ENCODE results near the gene ADGRD2. TPM values are rescaled to one million over a fixed set of nuclear protein-coding genes. Genes with fewer than 3 reads are reported as not detected.

The ADGRD2 gene
- total RNA-seq, 1 experiment from 2014 or later = not detected

GRCh38 chr9:124410321-124410913, 39.8 kb upstream of the ADGRD2 start:
- Histone ChIP-seq H3K79me2 (ENCODE audit: low read length) (peaks cover 92% of the 10 kb centered on the region), H4K20me1 (ENCODE audit: low read length) (peaks cover 29% of the 10 kb centered on the region), H3K4me1 (ENCODE audit: insufficient read depth, low read length) (peaks cover 39% of the 10 kb centered on the region), H3K4me3 (ENCODE audit: low read length) (no peak overlapping the region), H2AFZ (ENCODE audit: low read length) (no peak overlapping the region), H3F3A (ENCODE audit: low read length, unreplicated experiment) (peaks cover 15% of the 10 kb centered on the region), H3K9me3 (ENCODE audit: low read length) (no peaks in the 10 kb centered on the region), H3K9me2 (replicated peaks; ENCODE audit: low read length) (no peaks in the 10 kb centered on the region), H3K36me3 (ENCODE audit: low read depth, low read length) (peaks cover 79% of the 10 kb centered on the region), H3K4me2 (ENCODE audit: low read length) (no peak overlapping the region), H3K27me3 (ENCODE audit: low read length) (no peaks in the 10 kb centered on the region), H3K27ac (ENCODE audit: low read length) (peak overlapping the region; percentile 97; the same call in 1 of the 2 replicates), H3K9ac (ENCODE audit: low read length) (no peak overlapping the region)
- no peak for ATAC-seq
- DNase-seq = no peak
- CTCF ChIA-PET = interaction anchor here (1.2 kb wide), 1 partner anchor 127 kb away, joined by 6 read pairs; no protein-coding TSS in a partner anchor
- BruUV-seq (replicated peaks) = no TSS peak
- intact Hi-C loops (cut with micrococcal nuclease) = no loop called here
- TF ChIP-seq CTCF (conservative IDR thresholded peaks at IDR 0.05; ENCODE audit: low read depth, low read length) (peak; percentile 56), EZH2phosphoT487 (IDR thresholded peaks at IDR 0.05; ENCODE audit: borderline replicate concordance, low read length) (no peak)
- POLR2A ChIA-PET (ENCODE audit: unreplicated experiment) = no interaction called here

- Histone ChIP-seq H3K27ac (ENCODE audit: low read length) (peak overlapping the region; percentile 97), H3K27me3 (ENCODE audit: low read length) (no peaks in the 10 kb centered on the region), H2AFZ (ENCODE audit: low read length) (no peak overlapping the region), H3K4me2 (ENCODE audit: low read length) (peak overlapping the region; percentile 97), H4K20me1 (ENCODE audit: low read length) (peaks cover 25% of the 10 kb centered on the region), H3K4me1 (ENCODE audit: insufficient read depth, low read length) (peaks cover 39% of the 10 kb centered on the region), H3K9ac (ENCODE audit: low read length) (peak overlapping the region; percentile 65), H3K4me3 (ENCODE audit: low read length) (peak overlapping the region; percentile 55), H3K36me3 (ENCODE audit: low read depth, low read length) (peaks cover 69% of the 10 kb centered on the region), H3K79me2 (ENCODE audit: low read length) (peaks cover 80% of the 10 kb centered on the region), H3F3A (ENCODE audit: low read length, unreplicated experiment) (peaks cover 15% of the 10 kb centered on the region), H3K9me3 (ENCODE audit: low read length) (no peaks in the 10 kb centered on the region), H3K9me2 (replicated peaks; ENCODE audit: low read length) (no peaks in the 10 kb centered on the region)
- ChIA-PET POLR2A (ENCODE audit: unreplicated experiment) (interaction anchor here (1.3 kb wide), 1 partner anchor 19 kb away, joined by 3 read pairs; no protein-coding TSS in a partner anchor), CTCF (interaction anchor here (1.9 kb wide), 1 partner anchor 19 kb away, joined by 8 read pairs; no protein-coding TSS in a partner anchor)
- DNase-seq = peak; percentile 64
- TF ChIP-seq EZH2phosphoT487 (IDR thresholded peaks at IDR 0.05; ENCODE audit: borderline replicate concordance, low read length) = no peak
- TF ChIP-seq EZH2 (IDR thresholded peaks at IDR 0.05; ENCODE audit: low read length, unreplicated experiment) = no peak
- TF ChIP-seq CTCF (conservative IDR thresholded peaks at IDR 0.05; ENCODE audit: low read depth, low read length) = no peak
- peak; percentile 71 for ATAC-seq
- BruUV-seq (replicated peaks) = no TSS peak
- intact Hi-C loops (cut with micrococcal nuclease) = no loop called here
These were observed 38.6 kb upstream of the ADGRD2 start for GRCh38 chr9:124411514-124412227.

- Histone ChIP-seq H3K9ac (ENCODE audit: low read length) (no peak overlapping the region), H3K36me3 (ENCODE audit: low read depth, low read length) (peaks cover 64% of the 10 kb centered on the region), H3F3A (ENCODE audit: low read length, unreplicated experiment) (peaks cover 15% of the 10 kb centered on the region), H3K79me2 (ENCODE audit: low read length) (peaks cover 75% of the 10 kb centered on the region), H3K27ac (ENCODE audit: low read length) (peak overlapping the region; percentile 97), H3K4me3 (ENCODE audit: low read length) (peak overlapping the region; percentile 55), H3K4me1 (ENCODE audit: insufficient read depth, low read length) (peaks cover 39% of the 10 kb centered on the region), H3K9me2 (replicated peaks; ENCODE audit: low read length) (no peaks in the 10 kb centered on the region), H4K20me1 (ENCODE audit: low read length) (peaks cover 25% of the 10 kb centered on the region), H3K4me2 (ENCODE audit: low read length) (peak overlapping the region; percentile 97), H2AFZ (ENCODE audit: low read length) (no peak overlapping the region), H3K27me3 (ENCODE audit: low read length) (no peaks in the 10 kb centered on the region), H3K9me3 (ENCODE audit: low read length) (no peaks in the 10 kb centered on the region)
- DNase-seq (no peak), ATAC-seq (peak; percentile 48)
- no TSS peak for BruUV-seq (replicated peaks)
- ChIA-PET POLR2A (ENCODE audit: unreplicated experiment) (interaction anchor here (1.3 kb wide), 1 partner anchor 19 kb away, joined by 3 read pairs; no protein-coding TSS in a partner anchor), CTCF (interaction anchor here (1.2 to 1.9 kb wide), 2 partner anchors 19 to 125 kb away, joined by 3 to 8 read pairs; no protein-coding TSS in a partner anchor)
- TF ChIP-seq EZH2 (IDR thresholded peaks at IDR 0.05; ENCODE audit: low read length, unreplicated experiment) (no peak), CTCF (conservative IDR thresholded peaks at IDR 0.05; ENCODE audit: low read depth, low read length) (no peak), EZH2phosphoT487 (IDR thresholded peaks at IDR 0.05; ENCODE audit: borderline replicate concordance, low read length) (no peak)
- intact Hi-C loops (cut with micrococcal nuclease) = no loop called here
These were observed 38.0 kb upstream of the ADGRD2 start for GRCh38 chr9:124412228-124412575.

All from PC-3 (cell line).